Glutamatergic neuron (in vitro differentiated cells): Measurements from ENCODE around the gene C1QTNF3. TPM values are rescaled to one million over a fixed set of nuclear protein-coding genes. Genes with fewer than 3 reads are reported as not detected.

Experiments
- DNase-seq: peaks from one replicate; pipeline ENCODE4 v3.0.0; 2022
- H3K27ac Mint-ChIP-seq: one replicate; pipeline ENCODE4 v1.8.0; 2020; ENCODE audit warnings: mild to moderate bottlenecking, mixed read lengths, inconsistent platforms; ENCODE audit not compliant: unreplicated experiment
- H3K27me3 Mint-ChIP-seq: one replicate; pipeline ENCODE4 v1.8.0; 2020; ENCODE audit warnings: mild to moderate bottlenecking, moderate library complexity, mixed read lengths, inconsistent platforms; ENCODE audit not compliant: unreplicated experiment
- H3K36me3 Mint-ChIP-seq: one replicate; pipeline ENCODE4 v1.8.0; 2020; ENCODE audit warnings: mild to moderate bottlenecking, mixed read lengths, inconsistent platforms; ENCODE audit not compliant: unreplicated experiment
- H3K4me1 Mint-ChIP-seq: one replicate; pipeline ENCODE4 v1.8.0; 2020; ENCODE audit warnings: mild to moderate bottlenecking, low read depth, mixed read lengths, inconsistent platforms; ENCODE audit not compliant: unreplicated experiment
- H3K4me3 Mint-ChIP-seq: one replicate; pipeline ENCODE4 v1.8.0; 2020; ENCODE audit warnings: mild to moderate bottlenecking, mixed read lengths, inconsistent platforms; ENCODE audit not compliant: unreplicated experiment
- H3K9me3 Mint-ChIP-seq: one replicate; pipeline ENCODE4 v1.8.0; 2020; ENCODE audit warnings: mild to moderate bottlenecking, moderate library complexity, mixed read lengths, inconsistent platforms; ENCODE audit not compliant: unreplicated experiment
- total RNA-seq: library from RNA; stranded (reverse); fragmentation: NEBNext Ultra II Directional; extraction: Animal tissue kit (Norgen Biotek cat#: 25700); gene quantifications from one replicate; pipeline ENCODE4 v1.2.1, GENCODE V29; 2021; ENCODE audit not compliant: unreplicated experiment
- TF ChIP-seq, protein P1 (sequence below): fragments of 200-600 bp; sonication (generic); IDR thresholded peaks from one replicate; pipeline ENCODE4 v1.5.0; 2021; ENCODE audit not compliant: partially characterized antibody, unreplicated experiment

Gene C1QTNF3
- total RNA-seq, 1 donor from 2014 or later: 9.0 TPM

- TF ChIP-seq, protein P1, sequence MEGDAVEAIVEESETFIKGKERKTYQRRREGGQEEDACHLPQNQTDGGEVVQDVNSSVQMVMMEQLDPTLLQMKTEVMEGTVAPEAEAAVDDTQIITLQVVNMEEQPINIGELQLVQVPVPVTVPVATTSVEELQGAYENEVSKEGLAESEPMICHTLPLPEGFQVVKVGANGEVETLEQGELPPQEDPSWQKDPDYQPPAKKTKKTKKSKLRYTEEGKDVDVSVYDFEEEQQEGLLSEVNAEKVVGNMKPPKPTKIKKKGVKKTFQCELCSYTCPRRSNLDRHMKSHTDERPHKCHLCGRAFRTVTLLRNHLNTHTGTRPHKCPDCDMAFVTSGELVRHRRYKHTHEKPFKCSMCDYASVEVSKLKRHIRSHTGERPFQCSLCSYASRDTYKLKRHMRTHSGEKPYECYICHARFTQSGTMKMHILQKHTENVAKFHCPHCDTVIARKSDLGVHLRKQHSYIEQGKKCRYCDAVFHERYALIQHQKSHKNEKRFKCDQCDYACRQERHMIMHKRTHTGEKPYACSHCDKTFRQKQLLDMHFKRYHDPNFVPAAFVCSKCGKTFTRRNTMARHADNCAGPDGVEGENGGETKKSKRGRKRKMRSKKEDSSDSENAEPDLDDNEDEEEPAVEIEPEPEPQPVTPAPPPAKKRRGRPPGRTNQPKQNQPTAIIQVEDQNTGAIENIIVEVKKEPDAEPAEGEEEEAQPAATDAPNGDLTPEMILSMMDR: no peak
- peaks cover 4% of the 10 kb centered on the region for H3K4me1 Mint-ChIP-seq
- no peaks in the 10 kb centered on the region for H3K27me3 Mint-ChIP-seq
- no peak overlapping the region for H3K4me3 Mint-ChIP-seq
- no peak for DNase-seq
- H3K27ac Mint-ChIP-seq: no peak overlapping the region
- no peaks in the 10 kb centered on the region for H3K9me3 Mint-ChIP-seq
- no peaks in the 10 kb centered on the region for H3K36me3 Mint-ChIP-seq
Measured at GRCh38 chr5:34045023-34045422, 2.0 kb upstream of the C1QTNF3 start.

- Mint-ChIP-seq H3K4me1 (peaks cover 4% of the 10 kb centered on the region), H3K4me3 (no peak overlapping the region)
- DNase-seq: no peak
Measured at GRCh38 chr5:34042321-34042720, 692 bp downstream of the C1QTNF3 start.

DNA sequence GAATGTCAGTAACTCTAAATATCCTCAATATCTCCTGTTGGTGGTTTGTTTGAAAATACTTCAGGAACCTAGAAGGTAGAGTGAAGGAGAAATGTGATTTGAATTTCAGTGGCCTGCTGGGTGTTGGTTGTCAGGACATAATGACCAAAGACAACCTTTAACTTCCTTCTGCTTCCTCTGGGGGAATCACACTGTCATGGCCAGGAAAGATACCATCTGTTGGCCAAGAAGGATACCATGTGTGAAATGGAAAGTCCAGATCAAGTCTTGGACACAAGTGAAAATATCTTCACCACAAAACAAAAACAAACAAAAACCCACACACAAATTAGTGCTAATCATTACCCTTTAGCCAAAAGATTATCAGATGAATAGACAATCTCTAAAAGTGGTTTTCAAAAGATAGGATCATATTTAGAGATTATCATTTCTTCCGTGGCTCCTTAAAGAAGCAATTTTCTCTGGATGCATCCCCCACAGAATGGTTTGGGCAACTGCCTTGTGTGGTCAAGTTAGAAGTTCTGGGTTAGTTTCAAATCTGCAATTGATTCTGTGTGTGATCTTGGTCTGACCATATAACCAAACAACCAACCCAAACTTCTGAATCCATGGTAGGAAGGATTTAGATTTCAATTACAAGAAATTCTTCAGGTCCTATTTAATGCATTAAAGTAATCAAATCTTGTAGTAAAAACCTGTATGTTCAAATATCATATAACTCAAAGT lies 1.6 kb downstream of the C1QTNF3 start:
- peaks cover 4% of the 10 kb centered on the region for H3K4me1 Mint-ChIP-seq
- H3K27ac Mint-ChIP-seq: no peak overlapping the region
- no peak overlapping the region for H3K4me3 Mint-ChIP-seq
- no peaks in the 10 kb centered on the region for H3K36me3 Mint-ChIP-seq
- TF ChIP-seq, protein P1: no peak
- H3K9me3 Mint-ChIP-seq: peaks cover 1% of the 10 kb centered on the region
- H3K27me3 Mint-ChIP-seq: no peaks in the 10 kb centered on the region
- no peak for DNase-seq

More at GRCh38 chr5:34042321-34042720, 692 bp downstream of the C1QTNF3 start:
- TF ChIP-seq, protein P1: no peak
- H3K36me3 Mint-ChIP-seq: no peaks in the 10 kb centered on the region
- H3K27ac Mint-ChIP-seq: no peak overlapping the region
- H3K27me3 Mint-ChIP-seq: no peaks in the 10 kb centered on the region
- H3K9me3 Mint-ChIP-seq: peaks cover 1% of the 10 kb centered on the region

GRCh38 chr5:34040472-34040871 lies 2.5 kb downstream of the C1QTNF3 start:
- Mint-ChIP-seq H3K9me3 (peaks cover 1% of the 10 kb centered on the region), H3K4me3 (no peak overlapping the region), H3K4me1 (peaks cover 4% of the 10 kb centered on the region), H3K36me3 (no peaks in the 10 kb centered on the region), H3K27ac (no peak overlapping the region), H3K27me3 (no peaks in the 10 kb centered on the region)
- DNase-seq: no peak
- TF ChIP-seq, protein P1: no peak

DNA sequence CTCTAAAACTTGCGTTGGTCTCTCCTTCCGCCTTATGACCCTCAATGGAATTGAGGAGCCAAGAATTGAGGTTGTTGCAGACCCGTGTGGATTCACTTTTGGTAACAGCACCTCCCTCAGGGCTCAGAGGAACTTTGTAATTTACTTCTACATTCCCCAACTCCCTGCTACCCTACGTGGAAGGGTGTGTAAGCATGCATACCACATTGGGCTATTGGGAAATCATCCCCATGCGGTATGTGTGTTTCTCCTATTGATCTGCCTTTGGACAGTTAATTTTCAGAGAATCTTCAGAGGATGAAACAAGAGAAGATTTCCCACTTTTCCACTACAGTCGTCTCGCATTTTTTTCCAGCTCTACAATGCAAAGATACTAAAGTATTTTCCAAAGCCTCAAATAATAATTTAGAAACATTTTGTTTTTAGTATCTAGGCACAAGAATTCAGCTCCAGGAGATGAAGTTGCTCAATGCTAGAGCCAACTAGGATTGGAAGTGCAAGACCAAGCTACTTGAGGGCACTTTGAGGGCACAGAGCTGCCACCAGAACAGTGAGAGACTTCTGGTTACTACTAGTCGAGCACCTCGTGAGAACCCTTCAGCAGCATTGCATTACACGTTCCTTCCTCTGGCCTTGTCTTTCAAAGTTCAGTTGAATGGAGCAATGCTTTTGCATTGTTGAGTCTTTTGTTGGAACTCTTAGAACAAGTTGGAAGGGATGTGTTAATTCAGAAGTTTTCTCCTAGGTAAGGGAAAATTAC lies 3.4 kb downstream of the C1QTNF3 start:
- DNase-seq: no peak
- Mint-ChIP-seq H3K27me3 (no peaks in the 10 kb centered on the region), H3K9me3 (peaks cover 4% of the 10 kb centered on the region), H3K4me3 (no peak overlapping the region), H3K4me1 (peaks cover 4% of the 10 kb centered on the region), H3K27ac (no peak overlapping the region), H3K36me3 (no peaks in the 10 kb centered on the region)
- TF ChIP-seq, protein P1: no peak
